ENCODE results near the gene MOB1B.

DNA sequence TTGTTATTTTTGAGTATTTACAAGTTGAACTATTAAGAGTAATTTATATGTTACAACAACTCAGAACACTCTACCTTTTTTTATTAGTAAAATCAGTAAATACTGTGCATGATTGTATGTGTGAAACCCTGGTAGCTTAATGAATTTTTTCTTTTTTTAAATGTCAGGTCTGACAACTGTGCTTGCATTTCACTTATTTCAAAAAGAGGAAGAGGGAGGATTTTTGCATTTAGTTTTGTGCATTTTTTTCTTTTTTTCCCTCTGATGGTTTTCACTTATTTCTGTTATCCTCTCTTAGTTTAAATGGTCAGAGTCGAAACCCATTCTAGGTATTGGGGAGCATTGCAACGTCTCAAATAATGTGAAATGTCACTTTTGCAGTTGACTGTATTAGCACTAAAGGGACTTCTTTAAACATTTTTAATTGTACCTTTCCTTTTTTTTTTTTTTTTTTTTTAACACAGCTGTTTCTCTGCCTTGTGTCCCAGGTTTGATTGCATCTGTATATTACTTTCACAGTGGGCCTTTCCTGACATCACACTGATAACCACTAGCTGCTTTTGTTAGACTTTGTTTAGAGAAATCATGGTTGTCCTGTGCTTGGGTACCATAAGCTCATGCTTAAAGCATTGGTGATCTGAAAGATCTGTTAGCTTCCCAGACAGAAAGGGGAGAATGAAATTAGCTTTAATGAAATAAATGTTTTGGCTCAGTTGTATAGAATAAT is 28.5 kb downstream of the MOB1B start:
- TF ChIP-seq, protein P1, sequence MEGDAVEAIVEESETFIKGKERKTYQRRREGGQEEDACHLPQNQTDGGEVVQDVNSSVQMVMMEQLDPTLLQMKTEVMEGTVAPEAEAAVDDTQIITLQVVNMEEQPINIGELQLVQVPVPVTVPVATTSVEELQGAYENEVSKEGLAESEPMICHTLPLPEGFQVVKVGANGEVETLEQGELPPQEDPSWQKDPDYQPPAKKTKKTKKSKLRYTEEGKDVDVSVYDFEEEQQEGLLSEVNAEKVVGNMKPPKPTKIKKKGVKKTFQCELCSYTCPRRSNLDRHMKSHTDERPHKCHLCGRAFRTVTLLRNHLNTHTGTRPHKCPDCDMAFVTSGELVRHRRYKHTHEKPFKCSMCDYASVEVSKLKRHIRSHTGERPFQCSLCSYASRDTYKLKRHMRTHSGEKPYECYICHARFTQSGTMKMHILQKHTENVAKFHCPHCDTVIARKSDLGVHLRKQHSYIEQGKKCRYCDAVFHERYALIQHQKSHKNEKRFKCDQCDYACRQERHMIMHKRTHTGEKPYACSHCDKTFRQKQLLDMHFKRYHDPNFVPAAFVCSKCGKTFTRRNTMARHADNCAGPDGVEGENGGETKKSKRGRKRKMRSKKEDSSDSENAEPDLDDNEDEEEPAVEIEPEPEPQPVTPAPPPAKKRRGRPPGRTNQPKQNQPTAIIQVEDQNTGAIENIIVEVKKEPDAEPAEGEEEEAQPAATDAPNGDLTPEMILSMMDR (IDR thresholded peaks at IDR 0.05): no peak
- TF ChIP-seq POLR2AphosphoS5 (IDR thresholded peaks at IDR 0.05): no peak
- TF ChIP-seq POLR2A (IDR thresholded peaks at IDR 0.05): no peak

All from breast epithelium (tissue), 3 donors.